Heart left ventricle (tissue), 16 donors: Measurements from ENCODE around the gene SMC1B. TPM values are rescaled to one million over a fixed set of nuclear protein-coding genes. Genes with fewer than 3 reads are reported as not detected.
A peak's percentile ranks its signal among the peaks of the same experiment; 100 is the strongest.
"Not testable (repeated sequence)": the region's sequence is repeated elsewhere in the genome, so short reads cannot be mapped to it uniquely, and the experiment has no call there.

Experiments used
- ATAC-seq, 4 donors: fragments of 200-7000 bp; cut with Tn5 transposase; one replicate each; pipeline ENCODE4 v1.9.1; 2020 to 2022; ENCODE audit warnings: moderate library complexity in 4 of 4, mild to moderate bottlenecking in 3 of 4, moderate number of reproducible peaks in 1 of 4
- DNase-seq, 5 donors: peaks; one replicate each; pipeline ENCODE4 v3.0.0-alpha.2; 2020
- H3K27ac ChIP-seq, 12 donors: fragments of 200-600 bp; sonication (generic) in 4 of 12; one replicate each; pipeline versions ENCODE4 v1.5.0 to v1.8.0; 2016 to 2022; ENCODE audit warnings: mild to moderate bottlenecking in 2 of 12
- H3K27me3 ChIP-seq, 9 donors: fragments of 200-600 bp; sonication (generic) in 2 of 9; one replicate each; pipeline versions ENCODE4 v1.5.1 to v1.8.0; 2016 to 2022; ENCODE audit warnings: mild to moderate bottlenecking in 3 of 9
- H3K36me3 ChIP-seq, 9 donors: fragments of 200-600 bp; sonication (generic) in 2 of 9; one replicate each; pipeline versions ENCODE4 v1.5.0 to v1.8.0; 2018 to 2022; ENCODE audit warnings: mild to moderate bottlenecking in 2 of 9
- H3K4me1 ChIP-seq, 12 donors: fragments of 200-600 bp; sonication (generic) in 4 of 12; one replicate each; pipeline versions ENCODE4 v1.5.0 to v1.8.0; 2016 to 2022; ENCODE audit warnings: mild to moderate bottlenecking in 3 of 12
- H3K4me3 ChIP-seq, 12 donors: fragments of 200-600 bp; sonication (generic) in 4 of 12; one replicate each; pipeline versions ENCODE4 v1.5.0 to v1.8.0; 2017 to 2022; ENCODE audit warnings: mild to moderate bottlenecking in 9 of 12, moderate library complexity in 4 of 12
- H3K9me3 ChIP-seq, 12 donors: fragments of 200-600 bp; sonication (generic) in 4 of 12; one replicate each; pipeline versions ENCODE4 v1.5.0 to v1.8.0; 2016 to 2022; ENCODE audit warnings: mild to moderate bottlenecking in 1 of 12
- CTCF ChIP-seq, 12 donors: fragments of 200-600 bp; sonication (generic) in 4 of 12; IDR thresholded peaks; one replicate each; pipeline versions ENCODE4 v1.5.0 to v1.8.0; 2018 to 2022; ENCODE audit warnings: antibody characterized with exemption in 12 of 12, mild to moderate bottlenecking in 5 of 12
- POLR2A ChIP-seq, 2 donors: fragments of 450-650 bp; IDR thresholded peaks; one replicate each; pipeline ENCODE4 v1.6.1; 2017; ENCODE audit warnings: antibody characterized with exemption in 2 of 2, mild to moderate bottlenecking in 2 of 2, moderate library complexity in 2 of 2
- WGBS, 4 donors: extraction: QIAGEN DNeasy Blood & Tissue Kit in 2 of 4; methylation state at CpG; one replicate each; pipeline versions ENCODE4 v1.1.5 to v1.1.7; 2013 to 2018; 5-methylcytosine and 5-hydroxymethylcytosine counted together
- intact Hi-C, 10 donors: fragments of 100-400 bp; cut with DNase I; formaldehyde crosslinking; loops; one replicate each; pipeline versions ENCODE4 v1.11.1 to v1.14.2; 2022
- polyA plus RNA-seq, 2 donors: library from polyadenylated mRNA; stranded (reverse); fragments of 200-250 nt; gene quantifications; one replicate each; pipeline ENCODE4 v1.2.3, GENCODE V29; 2013
- total RNA-seq, 9 donors: library from RNA; depleted of rRNA in 2 of 9; stranded (reverse); fragments of >200 nt in 2 of 9; fragmentation: NEBNext Ultra II Directional in 3 of 9; extraction: Animal tissue kit (Norgen Biotek cat#: 25700) in 3 of 9; gene quantifications; one replicate each; pipeline versions ENCODE4 v1.1.0 to v1.2.4, GENCODE V29; 2016 to 2023
- donor health status: ischemic (EF 13 %, LVEDD 7.1; RV severe dilation, severe dysfunction).
- donor health status: healthy with polysubstance abuse.
- donor health status: DM: no; HTN: yes; CAD: no.
- donor health status: DM: no; HTN: no; CAD: no.
- donor health status: ischemic (EF 25% LVEDD 6.9; RV normal size, moderate dysfunction).
- donor health status: ischemic (EF 25% LVEDD 5.7; RV mildly dilated, moderate dysfunction).
- donor health status: healthy.
- donor health status: DM: yes; HTN: yes; CAD: no.
- donor health status: ischemic (EF 35%, LVEDD 5.7; RV mildly dilated, moderate dysfunction).
- donor health status: nonischemic (EF 11% LVEDD 7.7; RV severe dilation, severe dysfunction).
- donor health status: DM: yes; HTN: yes; CAD: no.
- donor health status: PGD.
- donor health status: ischemic (EF 29% LVEDD 5.4; RV normal size, mild dysfunction).
- donor health status: nonischemic (EF 23%, LVEDD 6.1; RV moderate dilation, normal function).

The SMC1B gene
- total and polyA plus RNA-seq, 11 donors = not detected

GRCh38 chr22:45329530-45329936, 83.9 kb downstream of the SMC1B start:
- Histone ChIP-seq H3K27ac (peak overlapping the region in 10 of 12 donors; percentile 13 to 76 (median 63)), H3K27me3 (no peaks in the 10 kb centered on the region), H3K4me3 (no peak overlapping the region), H3K36me3 (peaks cover 0 to 78% (median 51%) of the 10 kb centered on the region in 9 donors), H3K9me3 (no peaks in the 10 kb centered on the region), H3K4me1 (peaks cover 0 to 31% (median 14%) of the 10 kb centered on the region in 12 donors)
- peak; percentile 82 to 94 (median 84) for ATAC-seq
- no peak for TF ChIP-seq POLR2A (IDR thresholded peaks at IDR 0.05)
- TF ChIP-seq CTCF (IDR thresholded peaks at IDR 0.05) = no peak
- peak; percentile 82 to 89 (median 83) for DNase-seq
- 53 to 70% (median 61%) methylated on average over 7 to 12 of the region's 12 CpGs for WGBS, 4 donors
- intact Hi-C loops = loop anchor here in 1 of 10 donors (10.0 kb wide), 1 partner anchor 55 kb away; no protein-coding TSS in a partner anchor

GRCh38 chr22:45328822-45329529, 84.4 kb downstream of the SMC1B start:
- Histone ChIP-seq H3K27me3 (no peaks in the 10 kb centered on the region), H3K27ac (peak overlapping the region in 10 of 12 donors; percentile 13 to 76 (median 63)), H3K9me3 (no peaks in the 10 kb centered on the region), H3K4me3 (no peak overlapping the region), H3K4me1 (peaks cover 0 to 31% (median 11%) of the 10 kb centered on the region in 12 donors), H3K36me3 (peaks cover 0 to 78% (median 51%) of the 10 kb centered on the region in 9 donors)
- no peak for TF ChIP-seq POLR2A (IDR thresholded peaks at IDR 0.05)
- no peak for TF ChIP-seq CTCF (IDR thresholded peaks at IDR 0.05)
- ATAC-seq = peak in 2 of 4 donors; percentile 12
- DNase-seq = no peak
- WGBS, 4 donors = 43 to 49% (median 44%) methylated on average over 8 of the region's 8 CpGs
- intact Hi-C loops = loop anchor here in 1 of 10 donors (10.0 kb wide), 1 partner anchor 54 kb away; no protein-coding TSS in a partner anchor

GRCh38 chr22:45328261-45328660, 85.1 kb downstream of the SMC1B start:
- H3K9me3 ChIP-seq, DNase-seq, H3K27me3 ChIP-seq, H3K4me3 ChIP-seq, ATAC-seq: not testable (repeated sequence)
- intact Hi-C loops = loop anchor here in 1 of 10 donors (10.0 kb wide), 1 partner anchor 53 kb away; no protein-coding TSS in a partner anchor
- Histone ChIP-seq H3K4me1 (peaks cover 0 to 29% (median 10%) of the 10 kb centered on the region in 12 donors), H3K36me3 (peaks cover 0 to 84% (median 53%) of the 10 kb centered on the region in 9 donors), H3K27ac (peak overlapping the region in 1 of 12 donors; percentile 71)
- 84 to 92% (median 88%) methylated on average over 6 to 7 of the region's 8 CpGs for WGBS, 4 donors

- Histone ChIP-seq H3K36me3 (peaks cover 0 to 61% (median 36%) of the 10 kb centered on the region in 9 donors), H3K4me1 (peaks cover 0 to 31% (median 12%) of the 10 kb centered on the region in 12 donors)
- peak in 3 of 4 donors; percentile 58 to 64 (median 59) for ATAC-seq
These were observed 89.1 kb downstream of the SMC1B start for GRCh38 chr22:45324311-45324711.

More at GRCh38 chr22:45324311-45324711, 89.1 kb downstream of the SMC1B start:
- TF ChIP-seq CTCF (IDR thresholded peaks at IDR 0.05) = no peak
- WGBS, 4 donors = 71 to 91% (median 81%) methylated on average over 9 to 12 of the region's 12 CpGs
- intact Hi-C loops = loop anchor here in 1 of 10 donors (10.0 kb wide), 1 partner anchor 50 kb away; no protein-coding TSS in a partner anchor
- Histone ChIP-seq H3K27me3 (no peaks in the 10 kb centered on the region), H3K4me3 (no peak overlapping the region), H3K9me3 (no peaks in the 10 kb centered on the region), H3K27ac (no peak overlapping the region)
- DNase-seq = no peak
